HCT116 (cell line): ENCODE results near the gene ZFP28. TPM values are rescaled to one million over a fixed set of nuclear protein-coding genes. Genes with fewer than 3 reads are reported as not detected.

ENCODE experiments used
- ATAC-seq: fragments of 200-7000 bp; cut with Tn5 transposase; 2 replicates; pipeline ENCODE4 v1.9.1; 2020; ENCODE audit warnings: mild to moderate bottlenecking, moderate library complexity
- BruUV-seq: library from RNA; stranded (reverse); fragments of 400-500 nt; replicated peaks from 2 replicates; lab custom pipeline; 2021; lab: Mats Ljungman, UMichigan
- CTCF ChIA-PET: fragments of 300-600 bp; sonication (Branson Sonifier 250); formaldehyde crosslinking; loops from one replicate; lab custom pipeline; 2021; ENCODE audit warnings: antibody characterized with exemption; lab: Charles Lee
- POLR2A ChIA-PET: fragments of 300-600, 350-600 bp; sonication (Branson Sonifier 250); formaldehyde crosslinking; loops from one replicate; lab custom pipeline; 2021; ENCODE audit warnings: antibody characterized with exemption; lab: Charles Lee
- RAD21 ChIA-PET, 2 experiments: fragments of 300-600 bp; sonication (Branson Sonifier 250); formaldehyde crosslinking; loops; one replicate each; lab custom pipeline; 2023; ENCODE audit warnings: low total read pairs in 2 of 2; ENCODE audit not compliant: uncharacterized antibody in 2 of 2, unreplicated experiment in 2 of 2, low non-redundant PET in 1 of 2; lab: Charles Lee
- DNase-seq: peaks from one replicate; pipeline ENCODE4 v3.0.0-alpha.2; 2010; ENCODE audit warnings: low read depth, low spot score
- H2AFZ ChIP-seq: fragments of 200-600 bp; shearing (Covaris generic), sonication (generic); 2 replicates; pipeline ENCODE4 v1.6.1; 2017; ENCODE audit warnings: low read depth, mixed run types, mixed read lengths, antibody characterized with exemption, low read length; ENCODE audit not compliant: poor library complexity, severe bottlenecking
- H3K27ac ChIP-seq: 2 replicates; pipeline ENCODE4 v1.5.1; 2012; ENCODE audit warnings: low read depth, low read length
- H3K27me3 ChIP-seq: fragments of 200-600 bp; sonication (generic); 2 replicates; pipeline ENCODE4 v1.6.1; 2016; ENCODE audit warnings: mixed run types, low read length, mixed read lengths; ENCODE audit not compliant: insufficient read depth
- H3K36me3 ChIP-seq, 2 experiments: fragments of 200-500 bp in 1 of 2; fragments of 200-600 bp in 1 of 2; sonication (Bioruptor generic) in 1 of 2; sonication (generic) in 1 of 2; 2 replicates each; pipeline versions ENCODE4 v1.5.1 to v1.6.1; 2014 to 2016; ENCODE audit warnings: low read length in 2 of 2, inconsistent platforms in 1 of 2, mixed read lengths in 1 of 2, mixed run types in 1 of 2; ENCODE audit not compliant: insufficient read depth in 2 of 2, control insufficient read depth in 1 of 2
- H3K4me1 ChIP-seq, 2 experiments: fragments of 200-600 bp in 1 of 2; sonication (generic) in 1 of 2; 2 replicates each; pipeline versions ENCODE4 v1.5.1 to v1.6.1; 2012 to 2017; ENCODE audit warnings: low read length in 2 of 2, inconsistent platforms in 1 of 2, mild to moderate bottlenecking in 1 of 2, mixed read lengths in 1 of 2, mixed run types in 1 of 2, moderate library complexity in 1 of 2; ENCODE audit not compliant: insufficient read depth in 2 of 2, control insufficient read depth in 1 of 2
- H3K4me2 ChIP-seq: fragments of 200-600 bp; sonication (generic); 2 replicates; pipeline ENCODE4 v1.6.1; 2017; ENCODE audit warnings: mixed run types, low read length, mixed read lengths
- H3K4me3 ChIP-seq, 2 experiments: fragments of 200-600 bp in 1 of 2; sonication (generic) in 1 of 2; replicated peaks in 1 of 2; 2 replicates each; pipeline ENCODE4 v1.5.1; 2011 to 2016; ENCODE audit warnings: low read length in 2 of 2, control low read depth in 1 of 2, low read depth in 1 of 2, mild to moderate bottlenecking in 1 of 2, mixed read lengths in 1 of 2, mixed run types in 1 of 2
- H3K79me2 ChIP-seq: fragments of 200-600 bp; sonication (generic); 2 replicates; pipeline ENCODE4 v1.6.1; 2017; ENCODE audit warnings: mild to moderate bottlenecking, mixed run types, low read length, moderate library complexity, mixed read lengths; ENCODE audit not compliant: insufficient read depth
- H3K9ac ChIP-seq: fragments of 200-600 bp; sonication (generic); 2 replicates; pipeline ENCODE4 v1.6.1; 2016; ENCODE audit warnings: low read length, mixed read lengths
- H3K9me2 ChIP-seq: fragments of 200-600 bp; sonication (generic), shearing (Covaris generic); 2 replicates; pipeline ENCODE4 v1.6.1; 2017; ENCODE audit warnings: mixed run types, mild to moderate bottlenecking, moderate library complexity; ENCODE audit not compliant: insufficient read depth
- H3K9me3 ChIP-seq, 2 experiments: fragments of 200-500 bp in 1 of 2; fragments of 200-600 bp in 1 of 2; sonication (Bioruptor generic) in 1 of 2; sonication (generic) in 1 of 2; 2 replicates each; pipeline ENCODE4 v1.6.1; 2014 to 2017; ENCODE audit warnings: low read length in 2 of 2, mixed read lengths in 2 of 2, inconsistent platforms in 1 of 2, low read depth in 1 of 2, mild to moderate bottlenecking in 1 of 2, mixed run types in 1 of 2, moderate library complexity in 1 of 2; ENCODE audit not compliant: control insufficient read depth in 1 of 2, insufficient read depth in 1 of 2
- H4K20me1 ChIP-seq: fragments of 200-600 bp; sonication (generic), shearing (Covaris generic); 2 replicates; pipeline ENCODE4 v1.6.1; 2017; ENCODE audit warnings: mixed run types, mild to moderate bottlenecking, moderate library complexity; ENCODE audit not compliant: insufficient read depth
- CBX3 ChIP-seq: IDR thresholded peaks from 2 replicates; pipeline ENCODE4 v1.6.1; 2012; ENCODE audit warnings: low read depth
- CEBPB ChIP-seq: IDR thresholded peaks from 2 replicates; pipeline ENCODE4 v1.6.1; 2012; ENCODE audit warnings: low read depth
- CTCF ChIP-seq, 3 experiments: fragments of 200-600 bp in 1 of 3; sonication (generic) in 1 of 3; IDR thresholded peaks in 2 of 3; conservative IDR thresholded peaks in 1 of 3; 2 replicates each; pipeline ENCODE4 v1.5.1; 2012 to 2017; ENCODE audit warnings: low read depth in 2 of 3, low read length in 2 of 3, antibody characterized with exemption in 1 of 3, borderline replicate concordance in 1 of 3, control low read depth in 1 of 3, mild to moderate bottlenecking in 1 of 3, mixed read lengths in 1 of 3, mixed run types in 1 of 3, moderate library complexity in 1 of 3; ENCODE audit not compliant: insufficient read depth in 1 of 3
- ELF1 ChIP-seq: IDR thresholded peaks from 2 replicates; pipeline ENCODE4 v1.6.1; 2012; ENCODE audit warnings: low read depth, borderline replicate concordance
- FOSL1 ChIP-seq: IDR thresholded peaks from 2 replicates; pipeline ENCODE4 v1.6.1; 2012; ENCODE audit warnings: low read depth
- POLR2A ChIP-seq: IDR thresholded peaks from 2 replicates; pipeline ENCODE4 v1.7.0; 2011; ENCODE audit warnings: borderline replicate concordance; ENCODE audit not compliant: insufficient read depth, insufficient read length; ENCODE audit errors: extremely low read depth
- POLR2AphosphoS5 ChIP-seq: IDR thresholded peaks from 2 replicates; pipeline ENCODE4 v1.6.1; 2011; ENCODE audit warnings: mild to moderate bottlenecking, low read depth, low read length, moderate library complexity
- SIN3A ChIP-seq: IDR thresholded peaks from 2 replicates; pipeline ENCODE4 v1.6.1; 2012; ENCODE audit warnings: low read depth
- SP1 ChIP-seq: IDR thresholded peaks from 2 replicates; pipeline ENCODE4 v1.6.1; 2012; ENCODE audit warnings: low read depth
- SRF ChIP-seq: IDR thresholded peaks from 2 replicates; pipeline ENCODE4 v1.6.1; 2012; ENCODE audit warnings: low read depth
- ZBTB33 ChIP-seq: IDR thresholded peaks from 2 replicates; pipeline ENCODE4 v1.6.1; 2011; ENCODE audit warnings: mild to moderate bottlenecking, low read length, moderate library complexity; ENCODE audit not compliant: insufficient replicate concordance; ENCODE audit errors: extremely low read depth
- ZFX ChIP-seq: fragments of 450-650 bp; IDR thresholded peaks from 2 replicates; pipeline ENCODE4 v1.6.1; 2017
- ZNF274 ChIP-seq: fragments of 200-500 bp; sonication (Bioruptor generic); IDR thresholded peaks from 2 replicates; pipeline ENCODE4 v1.6.1; 2014; ENCODE audit warnings: mild to moderate bottlenecking, low read depth, low read length, inconsistent platforms
- intact Hi-C: fragments of 100-400 bp; cut with micrococcal nuclease; formaldehyde crosslinking; loops from 2 replicates; pipeline ENCODE4 v1.10.0; 2022
- total RNA-seq: library from RNA; stranded (reverse); gene quantifications from one replicate; pipeline ENCODE4 v1.2.1, GENCODE V29; 2021; ENCODE audit not compliant: unreplicated experiment
- TF ChIP-seq, protein P1 (sequence below): IDR thresholded peaks from 2 replicates; pipeline ENCODE4 v1.6.1; 2012
- TF ChIP-seq, protein P2 (sequence below): IDR thresholded peaks from 2 replicates; pipeline ENCODE4 v1.6.1; 2012; ENCODE audit warnings: low read depth

ZFP28 gene
- total RNA-seq, 1 experiment from 2014 or later, result not detected

DNA sequence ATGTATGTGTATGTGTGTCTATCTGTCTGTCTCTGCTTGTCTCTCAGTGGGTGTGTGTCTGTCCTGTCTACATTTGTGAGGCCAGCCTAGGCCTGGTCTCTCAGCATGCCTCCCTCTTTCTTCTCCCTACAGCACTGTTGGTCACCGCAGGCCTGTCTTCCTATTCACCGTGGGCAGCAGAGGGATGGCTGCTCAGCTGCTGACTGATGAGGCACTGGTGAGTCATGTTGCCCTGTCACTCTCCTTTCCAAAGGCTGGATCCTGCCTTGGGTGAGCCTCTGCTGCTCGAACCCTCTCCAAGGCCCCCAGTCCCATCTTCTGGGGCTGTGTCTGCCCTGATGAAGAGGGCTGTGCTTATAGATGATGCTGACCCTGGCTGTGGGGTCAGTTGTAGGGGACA, 62.6 kb downstream of the ZFP28 start:
- ATAC-seq, result no peak
- ChIA-PET RAD21 (no interaction called here), POLR2A (no interaction called here)
- no peaks in the 10 kb centered on the region for H3K4me1 ChIP-seq
- no TSS peak for BruUV-seq
- no peak overlapping the region for H3K27ac ChIP-seq
- TF ChIP-seq ZNF274 (no peak), ELF1 (no peak), CBX3 (no peak), ZFX (no peak), POLR2AphosphoS5 (no peak), SRF (no peak), SP1 (no peak), CEBPB (no peak), POLR2A (no peak), FOSL1 (no peak), SIN3A (no peak), CTCF (IDR thresholded peaks at IDR 0.05 in 2 of 3, conservative IDR thresholded peaks at IDR 0.05 in 1 of 3; ENCODE audit: borderline replicate concordance in 1 of 3, insufficient read depth in 1 of 3, low read depth in 2 of 3, low read length in 2 of 3) (no peak), ZBTB33 (no peak)
- TF ChIP-seq, protein P1, sequence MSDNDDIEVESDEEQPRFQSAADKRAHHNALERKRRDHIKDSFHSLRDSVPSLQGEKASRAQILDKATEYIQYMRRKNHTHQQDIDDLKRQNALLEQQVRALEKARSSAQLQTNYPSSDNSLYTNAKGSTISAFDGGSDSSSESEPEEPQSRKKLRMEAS, result no peak
- TF ChIP-seq, protein P2, sequence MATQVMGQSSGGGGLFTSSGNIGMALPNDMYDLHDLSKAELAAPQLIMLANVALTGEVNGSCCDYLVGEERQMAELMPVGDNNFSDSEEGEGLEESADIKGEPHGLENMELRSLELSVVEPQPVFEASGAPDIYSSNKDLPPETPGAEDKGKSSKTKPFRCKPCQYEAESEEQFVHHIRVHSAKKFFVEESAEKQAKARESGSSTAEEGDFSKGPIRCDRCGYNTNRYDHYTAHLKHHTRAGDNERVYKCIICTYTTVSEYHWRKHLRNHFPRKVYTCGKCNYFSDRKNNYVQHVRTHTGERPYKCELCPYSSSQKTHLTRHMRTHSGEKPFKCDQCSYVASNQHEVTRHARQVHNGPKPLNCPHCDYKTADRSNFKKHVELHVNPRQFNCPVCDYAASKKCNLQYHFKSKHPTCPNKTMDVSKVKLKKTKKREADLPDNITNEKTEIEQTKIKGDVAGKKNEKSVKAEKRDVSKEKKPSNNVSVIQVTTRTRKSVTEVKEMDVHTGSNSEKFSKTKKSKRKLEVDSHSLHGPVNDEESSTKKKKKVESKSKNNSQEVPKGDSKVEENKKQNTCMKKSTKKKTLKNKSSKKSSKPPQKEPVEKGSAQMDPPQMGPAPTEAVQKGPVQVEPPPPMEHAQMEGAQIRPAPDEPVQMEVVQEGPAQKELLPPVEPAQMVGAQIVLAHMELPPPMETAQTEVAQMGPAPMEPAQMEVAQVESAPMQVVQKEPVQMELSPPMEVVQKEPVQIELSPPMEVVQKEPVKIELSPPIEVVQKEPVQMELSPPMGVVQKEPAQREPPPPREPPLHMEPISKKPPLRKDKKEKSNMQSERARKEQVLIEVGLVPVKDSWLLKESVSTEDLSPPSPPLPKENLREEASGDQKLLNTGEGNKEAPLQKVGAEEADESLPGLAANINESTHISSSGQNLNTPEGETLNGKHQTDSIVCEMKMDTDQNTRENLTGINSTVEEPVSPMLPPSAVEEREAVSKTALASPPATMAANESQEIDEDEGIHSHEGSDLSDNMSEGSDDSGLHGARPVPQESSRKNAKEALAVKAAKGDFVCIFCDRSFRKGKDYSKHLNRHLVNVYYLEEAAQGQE, result no peak
- TF ChIP-seq, all 23 proteins: peak for 0
- H3K9me3 ChIP-seq, result peaks cover 23 to 29% of the 10 kb centered on the region in 2 experiments; a peak in 2 of 4 replicates
- H3K36me3 ChIP-seq, result no peaks in the 10 kb centered on the region
- intact Hi-C loops, result no loop called here
- no peaks in the 10 kb centered on the region for H3K9me2 ChIP-seq
- no peak overlapping the region for H3K4me3 ChIP-seq
- H3K79me2 ChIP-seq, result no peaks in the 10 kb centered on the region
- H3K9ac ChIP-seq, result no peak overlapping the region
- no peak overlapping the region for H2AFZ ChIP-seq
- CTCF ChIA-PET, result no interaction called here
- DNase-seq, result no peak
- H3K4me2 ChIP-seq, result no peak overlapping the region
- no peaks in the 10 kb centered on the region for H4K20me1 ChIP-seq
- no peaks in the 10 kb centered on the region for H3K27me3 ChIP-seq
